Endometrial microvascular endothelial cells (primary cell): ENCODE results near the gene MTFP1. TPM values are rescaled to one million over a fixed set of nuclear protein-coding genes. Genes with fewer than 3 reads are reported as not detected.
"Not testable (repeated sequence)": the region's sequence is repeated elsewhere in the genome, so short reads cannot be mapped to it uniquely, and the experiment has no call there.

Experiments
- in situ Hi-C: cut with HindIII; loops from 2 replicates; pipeline ENCODE4 v1.10.0; 2017; ENCODE audit warnings: low sequenced_read_pairs, low pct_unique_long_range_greater_than_20kb; ENCODE audit errors: inconsistent ontology term
- total RNA-seq: library from RNA; depleted of rRNA; stranded (reverse); fragments of >200 nt; gene quantifications from one replicate; pipeline ENCODE4 v1.2.3, GENCODE V29; 2015; ENCODE audit errors: inconsistent ontology term

MTFP1 gene
- total RNA-seq, 1 donor from 2014 or later = 86.3 TPM

- in situ Hi-C loops = loop anchor here (25.0 kb wide), 1 partner anchor 154 kb away; the partner anchor contains the start of gene CASTOR1
Observed at GRCh38 chr22:30441088-30441487, 15.5 kb downstream of the MTFP1 start.

GRCh38 chr22:30444632-30445437 is 19.3 kb downstream of the MTFP1 start:
- in situ Hi-C loops = loop anchor here (25.0 kb wide), 1 partner anchor 158 kb away; the partner anchor contains the start of gene CASTOR1

GRCh38 chr22:30445438-30446145 is 20.0 kb downstream of the MTFP1 start:
- in situ Hi-C loops = loop anchor here (25.0 kb wide), 1 partner anchor 158 kb away; the partner anchor contains the start of gene CASTOR1

- in situ Hi-C loops = loop anchor here (25.0 kb wide), 1 partner anchor 160 kb away; the partner anchor contains the start of gene CASTOR1
Observed at GRCh38 chr22:30447656-30448055, 22.1 kb downstream of the MTFP1 start.

- in situ Hi-C loops = not testable (repeated sequence)
Observed at GRCh38 chr22:30451488-30451887, 25.9 kb downstream of the MTFP1 start.

- in situ Hi-C loops = no loop called here
Observed at GRCh38 chr22:30452861-30453260, 27.3 kb downstream of the MTFP1 start.

GRCh38 chr22:30453731-30454510 is 28.4 kb downstream of the MTFP1 start:
- in situ Hi-C loops = no loop called here

- in situ Hi-C loops = no loop called here
Observed at GRCh38 chr22:30455075-30455840, 29.7 kb downstream of the MTFP1 start.

- in situ Hi-C loops = no loop called here
Observed at GRCh38 chr22:30457981-30458380, 32.4 kb downstream of the MTFP1 start.

- in situ Hi-C loops = no loop called here
Observed at GRCh38 chr22:30459181-30460052, 33.8 kb downstream of the MTFP1 start.

GRCh38 chr22:30460147-30460546 is 34.6 kb downstream of the MTFP1 start:
- in situ Hi-C loops = no loop called here

- in situ Hi-C loops = not testable (repeated sequence)
Observed at GRCh38 chr22:30460555-30460954, 35.0 kb downstream of the MTFP1 start.

GRCh38 chr22:30469165-30469564 is 43.6 kb downstream of the MTFP1 start:
- in situ Hi-C loops = no loop called here

- in situ Hi-C loops = no loop called here
Observed at GRCh38 chr22:30470655-30471054, 45.1 kb downstream of the MTFP1 start.

- in situ Hi-C loops = no loop called here
Observed at GRCh38 chr22:30471616-30472318, 46.2 kb downstream of the MTFP1 start, which contains the start of gene SEC14L3. SEC14L3 (minus strand) TSS chr22:30472017; CDS start chr22:30471958, 59 bp downstream.

GRCh38 chr22:30472994-30473720 is 47.6 kb downstream of the MTFP1 start:
- in situ Hi-C loops = no loop called here
